Fibroblast of pulmonary artery (primary cell): ENCODE results near the gene CRYGC.
"Not testable (repeated sequence)": the region's sequence is repeated elsewhere in the genome, so short reads cannot be mapped to it uniquely, and the experiment has no call there.

Experiments used
- DNase-seq: peaks from one replicate; pipeline ENCODE4 v3.0.0-alpha.2; 2010; ENCODE audit warnings: low read depth
- H3K4me3 ChIP-seq: replicated peaks from 2 replicates; pipeline ENCODE4 v1.5.1; 2011; ENCODE audit warnings: low read depth, mild to moderate bottlenecking, control low read depth, low read length, moderate library complexity
- CTCF ChIP-seq: IDR thresholded peaks from 2 replicates; pipeline ENCODE4 v1.5.1; 2011; ENCODE audit warnings: mild to moderate bottlenecking, control low read depth, low read length, inconsistent platforms; ENCODE audit errors: missing control alignments

Gene CRYGC

GRCh38 chr2:208147759-208148158 is 18.1 kb upstream of the CRYGC start:
- DNase-seq, result no peak
- TF ChIP-seq CTCF, result no peak
- no peak overlapping the region for H3K4me3 ChIP-seq

- no peak overlapping the region for H3K4me3 ChIP-seq
- DNase-seq, result no peak
- TF ChIP-seq CTCF, result no peak
Observed at GRCh38 chr2:208147008-208147407, 17.4 kb upstream of the CRYGC start.

DNA sequence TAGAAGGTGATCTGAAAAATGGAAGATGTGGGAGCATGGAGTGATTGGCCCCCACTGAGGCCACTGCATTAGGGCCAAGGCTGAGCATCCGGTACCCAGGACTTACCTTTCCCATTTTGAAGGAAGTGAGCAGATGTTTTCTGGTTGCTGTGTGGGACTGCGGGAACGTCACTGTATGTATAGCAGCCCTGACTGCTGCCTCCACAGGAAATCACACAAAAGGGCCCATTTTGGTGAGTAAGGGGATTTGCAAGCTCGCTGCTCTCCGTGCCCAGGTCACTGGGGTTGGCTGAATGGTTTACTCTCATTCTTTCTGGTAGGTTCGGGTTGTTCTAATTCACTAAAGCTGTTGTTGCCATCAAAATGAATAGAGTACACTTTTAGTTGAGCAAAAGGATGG is 16.4 kb upstream of the CRYGC start, which contains the start of gene CRYGB:
Gene CRYGB, minus strand, starts transcription at position 153 of the 400 bp plus-strand sequence. Its CDS starts 38 bp downstream, at position 115.
- H3K4me3 ChIP-seq, result no peak within 1 kb of the TSS
- no peak for TF ChIP-seq CTCF
- DNase-seq, result no peak

- H3K4me3 ChIP-seq, result no peak overlapping the region
- no peak for DNase-seq
- no peak for TF ChIP-seq CTCF
Observed at GRCh38 chr2:208142925-208143799, 13.5 kb upstream of the CRYGC start.

GRCh38 chr2:208142240-208142924 is 12.8 kb upstream of the CRYGC start:
- no peak overlapping the region for H3K4me3 ChIP-seq
- TF ChIP-seq CTCF, result no peak
- peak; percentile 6 for DNase-seq

DNA sequence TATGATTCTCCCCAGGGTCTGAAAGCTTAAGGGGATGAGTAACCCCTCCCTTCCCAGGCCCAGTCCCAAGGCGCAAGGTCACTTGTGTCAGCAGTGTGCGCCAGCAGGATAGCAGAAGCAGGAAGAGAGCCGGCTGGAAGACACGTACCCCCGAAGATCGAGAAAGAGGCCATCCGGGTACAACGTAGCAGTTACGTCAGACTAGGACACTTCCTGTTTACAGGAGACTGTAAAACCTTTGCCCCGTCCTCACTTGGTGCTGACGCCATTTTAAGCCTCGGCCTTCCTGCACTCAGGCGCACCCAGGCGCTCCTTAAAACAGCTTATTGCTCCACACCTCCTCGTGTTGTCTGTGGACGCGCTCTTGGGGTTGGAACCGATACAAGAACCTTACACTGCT is 9.8 kb upstream of the CRYGC start:
- no peak for DNase-seq
- H3K4me3 ChIP-seq, result no peak overlapping the region
- no peak for TF ChIP-seq CTCF

DNA sequence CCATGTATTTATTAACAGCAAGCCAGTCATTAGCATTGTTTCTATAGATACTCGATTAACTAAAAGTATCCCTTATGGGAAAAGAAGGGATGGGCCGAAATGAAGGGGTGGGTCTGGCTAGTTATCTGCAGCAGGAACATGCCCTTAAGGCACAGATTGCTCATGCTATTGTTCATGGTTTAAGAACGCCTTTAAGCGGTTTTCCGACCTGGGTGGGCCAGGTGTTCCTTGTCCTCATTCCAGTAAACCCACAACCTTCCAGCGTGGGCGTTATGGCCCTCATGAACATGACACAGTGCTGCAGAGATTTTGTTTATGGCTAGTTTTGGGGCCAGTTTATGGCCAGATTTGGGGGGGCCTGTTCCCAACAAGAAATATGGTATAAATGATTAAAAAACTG is 8.7 kb upstream of the CRYGC start:
- DNase-seq, H3K4me3 ChIP-seq: not testable (repeated sequence)
